D341Med (cell line): ENCODE data around the gene SFT2D1.
"Not testable (repeated sequence)": the region's sequence is repeated elsewhere in the genome, so short reads cannot be mapped to it uniquely, and the experiment has no call there.

Experiments used
- DNase-seq: peaks from one replicate; pipeline ENCODE4 v3.0.0; 2012; ENCODE audit warnings: low spot score

SFT2D1 gene

DNA sequence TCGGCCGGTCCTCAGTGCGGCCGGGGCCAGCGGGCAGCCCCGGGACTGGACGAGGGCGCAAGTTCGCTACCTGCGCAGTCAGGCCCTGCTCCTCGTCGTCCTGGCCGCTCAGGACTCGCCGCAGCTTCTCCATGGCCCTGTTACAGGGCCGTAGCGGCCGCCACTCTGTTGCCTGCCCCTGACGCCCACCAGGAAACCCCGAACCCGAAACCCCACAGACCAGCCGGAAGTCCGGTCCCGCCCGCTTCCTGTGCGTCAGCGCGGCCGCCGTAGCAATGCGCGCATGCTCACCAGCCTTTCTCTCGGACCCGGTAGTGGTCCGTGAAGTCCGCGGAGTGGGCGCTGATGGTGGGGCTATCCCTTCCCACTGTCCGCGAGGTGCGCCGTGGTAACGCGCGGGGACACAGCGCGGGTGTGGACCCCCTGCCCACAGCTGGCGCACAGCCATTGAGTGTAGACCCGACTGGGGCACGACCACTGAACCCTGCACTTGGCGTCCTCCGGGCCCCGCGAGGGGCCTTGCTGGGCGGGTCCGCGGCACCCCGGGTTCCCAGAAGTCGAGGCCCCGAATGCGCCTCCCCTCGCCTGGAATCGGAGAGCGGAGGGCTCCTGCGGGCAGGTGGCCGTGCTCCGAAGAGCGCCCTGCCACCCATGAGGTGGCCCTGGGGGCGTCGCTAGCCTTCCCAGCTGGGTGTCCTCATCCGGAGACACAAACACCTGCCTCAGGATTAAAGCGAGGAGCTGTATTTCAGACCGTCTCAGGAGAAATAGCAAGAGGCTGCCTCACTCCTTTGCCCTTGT, at the start of gene SFT2D1:
Gene SFT2D1 (minus strand): TSS at position 197 of the 801 bp plus-strand sequence. CDS start 64 bp downstream, at position 133.
- peak; percentile 93 for DNase-seq

DNA sequence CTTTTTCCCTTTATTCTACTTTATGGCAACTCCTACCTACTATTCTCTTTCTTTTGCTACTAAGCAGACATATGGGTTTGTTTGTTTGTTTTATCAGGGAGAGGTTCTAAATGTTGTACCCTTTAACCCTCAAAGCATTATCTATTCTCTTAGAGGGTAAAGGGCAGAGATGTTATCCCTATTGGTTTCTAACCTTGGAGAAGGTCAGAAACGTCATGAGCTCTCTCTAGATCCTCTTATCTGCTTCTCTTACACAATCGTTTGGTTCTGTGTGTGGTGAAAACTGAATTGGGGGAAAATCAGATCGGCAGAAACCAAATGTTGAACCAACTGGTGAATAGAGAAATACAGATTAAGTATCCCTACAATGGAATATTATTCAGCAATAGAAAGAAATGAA, 46.8 kb upstream of the SFT2D1 start:
- no peak for DNase-seq

DNA sequence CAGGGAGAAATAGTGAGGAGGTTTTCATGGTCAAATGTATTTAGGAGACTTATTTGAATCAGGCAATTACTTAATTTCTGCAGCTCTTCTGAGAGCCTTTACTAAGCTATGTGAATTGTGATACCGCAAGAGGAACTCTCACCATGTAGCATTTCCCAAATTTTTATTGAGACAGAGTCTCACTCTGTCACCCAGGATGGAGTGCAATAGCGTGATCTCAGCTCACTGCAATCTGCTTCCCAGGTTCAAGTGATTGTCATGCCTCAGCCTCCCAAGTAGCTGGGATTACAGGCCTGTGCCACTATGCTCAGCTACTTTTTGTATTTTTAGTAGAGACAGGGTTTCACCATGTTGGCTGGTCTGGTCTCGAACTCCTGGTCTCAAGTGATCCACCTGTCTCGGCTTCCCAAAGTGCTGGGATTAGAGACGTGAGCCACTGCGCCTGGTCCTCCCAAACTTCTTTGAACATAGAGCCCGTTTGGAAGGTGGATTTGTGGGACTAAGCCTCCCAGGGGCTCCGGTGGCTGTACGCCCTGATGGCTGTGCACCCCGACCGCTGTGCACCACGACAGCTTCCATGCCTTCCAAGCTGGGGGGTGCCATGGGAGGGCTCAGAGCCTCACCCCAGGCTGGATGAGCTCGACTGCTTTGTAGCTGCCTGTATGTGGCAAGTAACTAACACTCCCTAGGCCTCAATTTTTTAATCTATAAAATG, 46.1 kb upstream of the SFT2D1 start:
- no peak for DNase-seq

DNA sequence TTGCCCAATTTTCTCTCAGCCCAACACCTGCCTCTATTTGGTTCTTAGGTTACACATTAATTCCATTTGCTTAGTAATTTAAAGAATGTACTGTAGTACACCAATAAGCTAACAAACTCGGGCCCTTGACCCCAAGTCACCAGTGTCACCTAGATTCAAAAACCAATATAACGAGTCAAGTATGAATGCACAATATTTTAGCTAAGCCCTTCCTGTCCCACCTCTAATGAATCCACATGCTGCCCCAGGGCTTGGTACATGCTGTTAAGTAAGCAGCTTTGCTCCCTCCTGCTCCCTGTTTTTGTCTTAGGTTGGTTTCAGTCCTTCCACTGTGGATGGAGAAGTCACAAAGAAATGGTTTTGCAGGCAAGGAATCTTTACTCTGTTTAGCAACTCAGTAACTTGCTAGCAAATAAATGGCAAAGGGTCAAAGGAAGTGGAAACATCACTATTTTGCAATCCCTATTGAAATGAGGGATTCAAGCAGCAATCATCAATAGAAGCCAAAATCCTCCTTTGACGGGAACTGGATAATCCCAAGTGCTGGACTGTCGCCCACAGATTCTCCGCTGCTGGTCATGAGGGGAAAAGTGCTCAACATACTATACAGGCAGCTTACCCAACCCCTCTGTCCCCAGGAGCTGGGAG, 45.4 kb upstream of the SFT2D1 start:
- no peak for DNase-seq

DNA sequence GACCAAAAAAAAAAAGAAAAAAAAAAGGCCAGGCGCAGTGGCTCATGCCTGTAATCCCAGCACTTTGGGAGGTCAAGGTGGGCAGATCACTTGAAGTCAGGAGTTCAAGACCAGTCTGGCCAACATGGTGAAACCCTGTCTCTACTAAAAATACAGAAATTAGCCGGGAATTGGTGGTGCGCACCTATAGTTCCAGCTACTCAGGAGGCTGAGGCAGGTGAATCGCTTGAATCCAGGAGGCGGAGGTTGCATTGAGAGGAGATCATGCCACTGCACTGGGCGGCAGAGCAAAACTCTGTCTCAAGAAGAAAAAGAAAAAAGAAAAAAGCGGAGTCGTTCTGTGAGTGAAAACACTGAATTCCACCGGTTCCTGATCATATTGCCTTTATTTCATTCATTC, 44.8 kb upstream of the SFT2D1 start:
- DNase-seq = not testable (repeated sequence)

DNA sequence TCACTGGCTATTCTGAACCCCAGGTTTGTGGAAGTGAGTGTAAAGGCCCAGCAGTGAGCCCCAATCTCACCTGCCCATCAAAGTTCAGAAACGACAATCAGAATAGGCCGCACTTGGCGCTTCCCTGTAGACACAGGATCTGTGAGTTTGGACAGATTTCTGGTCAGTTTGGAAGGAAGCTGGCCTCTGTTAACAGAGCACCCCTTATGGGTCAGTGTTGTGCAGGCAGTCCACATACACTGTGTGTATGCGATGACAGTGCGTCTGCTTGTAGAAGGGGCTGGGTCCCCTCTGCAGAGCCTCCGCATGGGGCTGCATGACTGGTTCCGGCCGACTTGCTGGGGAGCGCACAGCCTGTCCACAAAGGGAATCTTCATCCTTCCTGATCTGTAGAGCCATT, 43.8 kb upstream of the SFT2D1 start:
- no peak for DNase-seq

DNA sequence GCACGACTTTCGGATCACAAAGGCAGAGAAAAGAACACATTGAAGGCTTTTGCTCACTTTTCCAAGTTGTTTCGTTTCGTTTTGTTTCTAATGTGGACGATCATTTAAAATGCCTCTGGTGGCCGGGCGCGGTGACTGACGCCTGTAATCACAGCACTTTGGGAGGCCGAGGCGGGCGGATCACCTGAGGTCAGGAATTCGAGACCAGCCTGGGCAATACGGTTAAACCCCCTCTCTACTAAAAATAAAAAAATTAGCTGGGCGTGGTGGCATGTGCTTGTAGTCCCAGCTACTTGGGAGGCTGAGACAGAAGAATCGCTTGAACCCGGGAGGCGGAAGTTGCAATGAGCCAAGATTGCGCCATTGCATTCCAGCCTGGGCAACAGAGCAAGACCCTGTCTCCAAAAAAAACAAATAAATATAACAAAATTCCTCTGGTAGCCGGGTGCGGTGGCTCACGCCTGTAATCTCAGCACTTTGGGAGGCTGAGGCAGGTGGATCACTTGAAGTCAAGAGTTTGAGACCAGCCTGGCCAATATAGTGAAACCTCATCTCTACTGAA, 41.5 kb upstream of the SFT2D1 start:
- DNase-seq = not testable (repeated sequence)

DNA sequence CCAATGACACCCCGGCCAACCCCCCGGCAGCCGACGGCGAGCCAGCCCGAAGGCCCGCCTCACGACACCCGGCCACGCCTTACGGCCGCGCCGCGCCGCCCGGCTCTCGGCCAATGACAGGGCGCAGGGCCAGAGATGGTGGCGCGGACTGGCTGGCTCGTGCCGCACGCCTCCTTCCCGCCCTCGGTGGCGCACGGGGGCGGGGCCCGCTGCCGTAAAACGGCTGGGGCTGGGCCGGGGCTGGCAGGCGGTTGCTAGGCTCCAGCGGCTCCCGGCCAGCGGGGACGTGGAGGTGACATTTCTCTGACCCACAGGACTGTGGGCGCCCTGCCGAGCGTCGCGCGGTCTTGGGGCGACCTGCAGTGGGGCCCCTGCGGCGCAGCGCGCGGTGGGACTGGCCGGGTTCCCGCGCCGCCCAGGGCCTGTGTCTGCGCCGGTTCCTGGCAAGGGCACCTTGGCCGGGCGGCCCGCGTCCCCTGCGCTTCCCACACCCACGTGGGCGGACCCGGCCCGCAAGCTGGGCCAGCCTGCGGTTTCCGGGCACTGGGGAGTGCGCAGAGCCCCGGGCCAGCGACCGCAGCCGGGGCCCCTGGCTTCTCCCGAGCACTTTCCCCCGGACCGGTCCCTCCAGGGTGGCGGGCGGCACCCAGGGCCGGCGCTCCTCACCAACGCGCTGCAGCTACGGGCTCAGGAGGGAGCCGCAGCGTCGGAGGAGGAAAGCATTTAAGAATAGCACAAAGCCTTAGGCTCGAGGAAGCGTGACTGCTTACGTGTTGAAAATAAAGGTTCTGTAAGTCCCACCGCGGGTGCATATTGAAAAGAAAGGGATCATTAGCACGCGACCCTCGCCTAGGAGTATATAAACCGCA, 40.8 kb upstream of the SFT2D1 start, which contains the start of gene MPC1:
Gene MPC1 (minus strand): TSS at position 8 of the 869 bp plus-strand sequence. CDS start 64 bp downstream, outside the sequence.
- peak; percentile 96 for DNase-seq

DNA sequence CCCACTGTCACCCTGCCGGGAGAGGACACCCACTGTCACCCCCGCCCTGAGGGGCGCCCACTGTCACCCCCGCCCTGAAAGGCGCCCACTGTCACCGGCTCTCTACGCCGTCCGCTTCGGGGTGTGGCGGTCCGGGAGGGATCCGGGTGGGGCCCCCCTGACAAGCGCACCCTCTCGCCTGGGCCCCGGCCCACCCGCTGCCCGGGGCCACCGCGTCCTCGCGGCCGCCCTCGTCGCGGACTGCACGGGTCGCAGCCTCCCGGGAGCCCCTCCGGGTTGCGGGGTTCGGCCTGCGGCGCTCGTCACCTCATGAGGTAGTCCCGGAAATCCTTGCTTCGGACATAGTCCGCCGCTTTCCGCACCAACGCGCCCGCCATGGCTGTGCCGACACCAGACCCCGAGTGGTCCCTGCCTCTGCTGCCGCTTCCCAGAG, 40.2 kb upstream of the SFT2D1 start:
- no peak for DNase-seq

DNA sequence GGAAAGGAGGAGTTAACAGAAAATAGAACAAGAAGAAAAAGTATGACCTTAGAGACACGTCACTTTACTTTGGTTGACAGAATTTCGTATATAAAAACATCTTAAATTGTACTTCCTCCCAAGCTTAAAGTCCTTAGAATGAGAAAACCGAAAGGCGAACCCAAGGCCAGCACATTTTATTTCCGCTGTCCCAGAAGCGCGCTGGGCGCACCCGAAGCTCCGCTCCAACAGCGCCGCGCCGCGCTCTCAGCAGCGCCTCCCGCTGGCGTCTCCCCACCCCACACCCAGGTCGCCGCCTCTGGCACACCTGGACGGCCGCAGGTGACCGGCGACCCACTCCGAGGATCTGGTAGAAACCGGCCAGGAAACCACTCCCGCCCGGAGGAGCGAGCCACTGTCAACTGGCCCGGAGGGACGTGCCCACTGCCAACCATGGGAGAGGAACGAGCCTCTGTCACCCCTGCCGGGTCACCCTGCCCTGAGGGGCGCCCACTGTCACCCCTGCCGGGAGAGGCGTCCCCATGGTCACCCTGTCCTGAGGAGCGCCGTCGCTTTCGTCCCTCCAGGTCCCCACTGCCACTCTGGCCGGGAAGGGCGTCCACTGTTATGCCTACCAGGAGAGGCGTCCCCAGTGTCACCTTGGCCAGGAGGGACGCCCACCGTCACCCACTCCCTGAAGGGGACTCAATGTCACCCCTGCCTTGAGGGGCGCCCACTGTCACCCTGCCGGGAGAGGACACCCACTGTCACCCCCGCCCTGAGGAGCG, 39.6 kb upstream of the SFT2D1 start:
- DNase-seq = peak; percentile 85

DNA sequence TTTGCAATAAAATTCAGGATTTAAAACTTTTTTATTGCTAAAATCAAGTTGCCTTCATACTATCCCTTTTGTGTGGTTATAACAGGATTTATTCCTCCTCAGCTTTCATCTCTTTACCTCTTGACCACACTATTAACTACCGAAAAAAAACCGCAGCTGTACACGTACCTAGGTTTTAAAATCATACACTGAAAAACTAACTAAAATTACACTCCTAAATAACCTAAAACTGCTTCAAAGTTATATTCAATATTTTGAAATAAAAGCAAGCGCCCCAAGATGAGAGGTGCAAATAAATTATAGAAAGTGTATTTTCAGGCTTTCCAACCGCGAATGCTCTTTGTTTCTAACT, 39.0 kb upstream of the SFT2D1 start:
- no peak for DNase-seq

DNA sequence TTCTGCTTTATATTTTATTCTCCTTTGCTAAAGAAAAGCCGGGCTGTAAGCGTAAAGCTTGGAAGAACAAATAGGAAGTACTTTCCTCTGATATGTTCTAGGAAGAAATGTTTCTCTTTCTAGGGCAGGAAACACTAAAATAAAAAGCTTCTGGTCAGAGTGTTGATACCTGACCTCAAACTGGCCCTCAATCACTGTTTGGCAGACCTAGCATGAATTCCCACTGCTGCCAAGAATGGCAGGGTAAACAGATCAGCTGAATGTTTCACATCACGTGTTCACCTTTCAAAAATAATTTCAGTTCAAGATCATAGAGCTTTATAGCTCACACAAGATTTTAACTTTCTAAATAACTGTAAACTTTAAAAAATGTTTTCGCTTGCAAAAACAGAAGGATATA, 37.5 kb upstream of the SFT2D1 start:
- no peak for DNase-seq

DNA sequence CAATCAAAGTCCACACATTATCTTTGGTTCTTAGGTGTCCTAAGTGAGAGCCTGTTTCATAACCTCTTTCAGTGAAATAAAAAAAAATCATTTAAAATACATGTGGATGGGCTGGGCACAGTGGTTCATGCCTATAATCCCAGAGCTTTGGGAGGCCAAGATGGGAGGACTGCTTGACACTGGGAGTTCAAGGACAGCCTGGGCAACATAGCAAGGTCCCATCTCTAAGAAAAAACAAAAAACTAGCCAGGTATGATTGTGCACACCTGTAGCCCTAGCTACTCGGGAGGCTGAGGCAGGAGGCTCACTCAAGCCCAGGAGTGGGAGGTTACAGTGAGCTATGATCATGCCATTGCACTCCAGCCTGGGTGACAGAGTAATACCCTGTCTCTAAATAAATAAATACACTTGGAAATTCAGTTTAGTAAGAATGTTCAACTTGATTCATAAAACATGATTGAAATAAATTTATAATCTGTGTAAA, 36.8 kb upstream of the SFT2D1 start:
- no peak for DNase-seq

DNA sequence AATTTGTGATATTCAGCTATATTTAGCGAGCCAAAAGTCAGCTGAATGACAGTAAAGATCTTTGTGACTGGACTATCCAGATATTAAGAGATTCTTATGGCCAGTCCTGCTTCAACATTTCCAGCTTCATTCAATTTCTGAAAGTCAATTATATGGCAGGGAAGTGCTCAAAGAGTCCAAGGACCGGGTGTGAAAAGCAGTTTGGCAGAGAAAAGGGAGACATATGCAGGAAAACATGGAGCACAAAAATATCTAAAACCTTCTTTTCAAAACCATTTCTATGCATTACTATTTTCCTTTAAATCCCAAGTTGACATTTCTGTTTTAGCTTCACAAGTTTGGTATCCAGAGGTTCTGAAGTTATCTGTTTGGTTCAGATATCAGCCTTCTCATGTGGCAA, 35.4 kb upstream of the SFT2D1 start:
- DNase-seq = no peak

DNA sequence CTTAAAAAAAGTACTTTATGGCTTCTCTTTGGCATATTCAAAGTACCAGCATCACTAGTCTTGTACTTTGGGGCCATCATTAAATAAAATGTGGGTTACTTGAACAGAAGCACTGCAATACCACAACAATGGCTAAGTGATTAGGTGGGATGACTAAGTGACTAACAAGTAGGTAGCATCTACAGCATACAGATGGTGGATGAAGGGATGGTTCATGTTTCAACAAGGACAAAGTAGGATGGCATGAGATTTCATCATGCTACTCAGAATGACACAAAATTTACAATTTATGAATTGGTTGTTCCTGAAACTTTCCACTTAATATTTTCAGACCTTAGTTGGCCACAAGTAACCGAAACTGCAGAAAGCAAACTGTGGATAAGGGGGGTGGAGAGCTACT, 32.7 kb upstream of the SFT2D1 start:
- no peak for DNase-seq

DNA sequence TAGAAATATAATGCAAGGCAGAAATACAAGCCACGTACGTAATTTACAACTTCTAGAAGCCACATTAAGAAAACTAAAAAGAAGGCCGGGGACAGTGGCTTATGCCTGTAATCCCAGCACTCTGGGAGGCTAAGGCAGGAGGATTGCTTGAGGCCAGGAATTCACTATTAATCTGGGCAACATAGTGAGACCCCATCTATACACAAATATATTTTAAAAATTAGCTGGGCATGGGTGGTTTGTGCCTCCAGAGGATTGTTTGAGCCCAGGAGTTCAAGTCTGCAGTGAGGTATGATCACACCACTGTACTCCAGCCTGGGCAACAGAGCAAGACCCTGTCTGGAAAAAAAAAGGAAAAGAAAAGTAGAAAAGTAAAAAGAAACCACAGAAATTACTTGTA, 28.1 kb upstream of the SFT2D1 start:
- DNase-seq = no peak

DNA sequence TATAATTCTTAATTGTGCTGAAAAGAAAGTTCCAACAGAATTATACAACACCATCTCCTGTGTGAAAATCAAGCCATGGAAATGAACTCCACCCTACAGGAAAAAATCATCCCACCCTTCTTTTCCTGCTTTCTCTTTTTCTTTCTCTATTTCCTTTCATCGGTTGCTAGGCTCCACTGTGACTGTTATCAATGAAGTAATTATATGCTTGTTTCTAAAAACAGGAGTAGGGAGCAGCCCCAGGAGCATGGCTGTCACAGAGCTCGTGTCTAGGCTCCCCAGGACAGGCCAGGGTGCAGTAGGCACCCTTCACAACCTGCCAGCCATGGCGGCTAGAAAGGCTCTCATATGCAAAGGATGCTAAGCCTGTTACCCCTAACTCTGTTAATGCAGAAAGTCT, 27.4 kb upstream of the SFT2D1 start:
- no peak for DNase-seq

DNA sequence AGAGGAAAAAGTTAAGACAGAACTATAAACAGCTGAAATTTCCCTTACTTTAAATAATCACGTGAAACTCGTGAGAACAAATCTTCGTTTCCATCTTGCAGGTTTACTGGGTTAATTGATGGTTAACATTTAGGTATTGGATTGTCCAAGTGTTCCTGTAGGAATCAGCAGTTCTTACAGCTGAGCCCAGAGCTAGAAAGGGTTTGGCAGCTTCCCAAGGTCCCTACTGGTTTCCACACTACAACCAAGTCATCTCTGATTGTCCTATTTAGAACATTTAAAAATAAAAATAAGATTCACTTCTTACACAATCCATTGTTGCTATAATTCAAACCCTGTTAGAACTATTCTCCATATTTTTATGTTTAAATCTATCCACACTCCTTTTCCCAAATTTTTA, 24.6 kb upstream of the SFT2D1 start:
- no peak for DNase-seq

DNA sequence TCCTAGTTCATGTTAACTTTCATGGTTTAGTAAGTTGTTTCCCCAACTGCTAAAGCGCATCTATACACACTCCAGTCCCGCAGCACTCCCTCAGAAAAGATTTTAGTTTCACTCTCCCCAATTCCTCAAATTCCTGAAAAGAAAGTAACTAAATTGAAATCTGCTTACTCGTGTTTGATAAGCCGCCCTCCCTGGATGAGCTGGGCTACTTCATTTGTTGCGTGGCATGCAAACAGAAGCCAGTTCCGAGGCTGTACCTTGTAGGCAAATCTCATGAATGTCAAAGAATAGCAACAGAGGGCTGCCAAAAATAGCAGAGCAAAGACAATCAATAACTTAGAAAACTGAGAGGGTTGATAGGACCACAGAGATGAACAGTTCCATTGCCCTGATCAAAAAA, 23.5 kb upstream of the SFT2D1 start:
- DNase-seq = no peak

DNA sequence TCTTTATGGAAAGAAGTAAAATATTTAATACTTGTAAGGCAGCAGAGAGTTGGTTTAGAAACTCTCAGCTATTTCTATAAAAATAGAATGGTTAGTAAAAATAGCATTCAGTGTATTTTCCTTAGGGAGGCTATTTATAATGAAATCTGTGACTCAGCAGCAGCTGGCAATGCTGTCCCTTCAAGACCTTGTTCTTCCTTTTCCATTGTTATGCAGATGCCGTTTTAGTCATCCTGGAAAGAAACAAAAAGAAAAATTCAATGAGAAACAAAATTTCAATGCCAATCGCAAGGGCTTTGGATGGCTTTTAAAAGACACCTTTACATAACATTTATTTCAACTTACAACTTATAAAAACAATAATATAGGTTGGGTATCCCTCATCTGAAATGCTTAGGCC, 22.9 kb upstream of the SFT2D1 start:
- DNase-seq = no peak

DNA sequence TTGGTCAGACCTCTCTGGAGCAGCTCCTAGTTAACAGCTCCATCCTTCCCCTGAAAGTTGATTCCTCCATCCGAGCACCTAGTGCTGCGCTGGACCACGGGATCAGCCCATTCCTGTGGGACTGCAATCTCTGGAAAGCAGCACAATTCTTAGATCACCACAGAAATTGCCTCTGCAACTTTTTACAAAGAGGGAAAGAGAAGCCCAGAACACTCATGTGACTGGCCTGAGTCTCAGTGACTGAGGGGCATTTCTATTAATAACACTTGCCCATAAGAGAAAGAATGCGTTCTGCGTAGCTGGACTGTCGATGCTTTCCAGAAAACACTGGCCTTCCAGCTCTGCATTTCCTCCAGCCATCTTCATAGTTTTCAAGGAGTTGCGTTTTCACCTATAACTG, 22.1 kb upstream of the SFT2D1 start:
- no peak for DNase-seq
